ENCODE data around the gene FGF3. TPM values are rescaled to one million over a fixed set of nuclear protein-coding genes. Genes with fewer than 3 reads are reported as not detected.

Gene FGF3
- total and polyA plus RNA-seq, 10 of the 15 experiments (the other 5 are each of a cell fraction or from before 2014, with no cell fraction given), result not detected

DNA sequence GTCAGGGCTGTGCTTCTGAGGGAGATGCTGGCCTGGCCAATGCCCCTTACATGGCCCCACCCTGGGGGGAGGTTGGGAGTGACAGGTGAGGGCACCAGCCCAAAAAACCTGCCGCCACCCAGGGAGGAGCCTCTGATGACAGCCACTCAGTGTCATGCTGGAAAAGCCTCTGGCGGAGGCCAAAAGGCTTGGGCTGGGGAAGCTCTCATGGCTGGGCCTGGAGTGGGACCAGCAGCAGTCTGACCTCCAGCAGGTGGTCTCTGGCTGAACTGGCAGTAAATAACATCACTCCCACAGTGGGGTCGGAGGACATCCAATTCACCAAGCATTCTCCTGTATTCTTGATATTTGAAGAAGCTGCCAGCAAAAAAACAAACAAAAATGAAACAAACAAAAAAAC lies 20.1 kb downstream of the FGF3 start:
- H3K4me1 ChIP-seq (ENCODE audit: control insufficient read depth, insufficient read depth, low read length), result no peaks in the 10 kb centered on the region
- H3K4me2 ChIP-seq (ENCODE audit: control insufficient read depth, insufficient read depth), result no peak overlapping the region
- WGBS (ENCODE audit: insufficient coverage, insufficient replicate concordance, low lambda C conversion rate, missing lambda C conversion rate), result 40% methylated on average over 3 of the region's 3 CpGs
- no peak overlapping the region for H3K4me3 ChIP-seq
- FAIRE-seq (no peak), DNase-seq (ENCODE audit: low read depth, low spot score) (no peak), ATAC-seq (no peak)
- POLR2A ChIA-PET, result no interaction called here
- SMC1A ChIA-PET (ENCODE audit: uncharacterized antibody, unreplicated experiment), result interaction anchor here (0.7 kb wide), 1 partner anchor 1684 kb away, joined by 3 read pairs; no protein-coding TSS in a partner anchor
- BruUV-seq (replicated peaks), result no TSS peak
- RAD21 ChIA-PET (ENCODE audit: unreplicated experiment), result no interaction called here
- H4K20me1 ChIP-seq (ENCODE audit: control insufficient read depth, insufficient read depth), result no peaks in the 10 kb centered on the region
- intact Hi-C loops (cut with micrococcal nuclease; ENCODE audit: unreplicated experiment), result no loop called here
- no peaks in the 10 kb centered on the region for H3K79me2 ChIP-seq (ENCODE audit: control insufficient read depth, insufficient read depth, low read length)
- TF ChIP-seq, protein P1, sequence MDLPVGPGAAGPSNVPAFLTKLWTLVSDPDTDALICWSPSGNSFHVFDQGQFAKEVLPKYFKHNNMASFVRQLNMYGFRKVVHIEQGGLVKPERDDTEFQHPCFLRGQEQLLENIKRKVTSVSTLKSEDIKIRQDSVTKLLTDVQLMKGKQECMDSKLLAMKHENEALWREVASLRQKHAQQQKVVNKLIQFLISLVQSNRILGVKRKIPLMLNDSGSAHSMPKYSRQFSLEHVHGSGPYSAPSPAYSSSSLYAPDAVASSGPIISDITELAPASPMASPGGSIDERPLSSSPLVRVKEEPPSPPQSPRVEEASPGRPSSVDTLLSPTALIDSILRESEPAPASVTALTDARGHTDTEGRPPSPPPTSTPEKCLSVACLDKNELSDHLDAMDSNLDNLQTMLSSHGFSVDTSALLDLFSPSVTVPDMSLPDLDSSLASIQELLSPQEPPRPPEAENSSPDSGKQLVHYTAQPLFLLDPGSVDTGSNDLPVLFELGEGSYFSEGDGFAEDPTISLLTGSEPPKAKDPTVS (IDR thresholded peaks at IDR 0.05; ENCODE audit: low read depth, low read length), result no peak
- no peak for TF ChIP-seq RBBP5 (conservative IDR thresholded peaks at IDR 0.05)
- TF ChIP-seq CBX3 (IDR thresholded peaks at IDR 0.05; ENCODE audit: borderline replicate concordance, low read depth), result no peak
- TF ChIP-seq, protein P2, sequence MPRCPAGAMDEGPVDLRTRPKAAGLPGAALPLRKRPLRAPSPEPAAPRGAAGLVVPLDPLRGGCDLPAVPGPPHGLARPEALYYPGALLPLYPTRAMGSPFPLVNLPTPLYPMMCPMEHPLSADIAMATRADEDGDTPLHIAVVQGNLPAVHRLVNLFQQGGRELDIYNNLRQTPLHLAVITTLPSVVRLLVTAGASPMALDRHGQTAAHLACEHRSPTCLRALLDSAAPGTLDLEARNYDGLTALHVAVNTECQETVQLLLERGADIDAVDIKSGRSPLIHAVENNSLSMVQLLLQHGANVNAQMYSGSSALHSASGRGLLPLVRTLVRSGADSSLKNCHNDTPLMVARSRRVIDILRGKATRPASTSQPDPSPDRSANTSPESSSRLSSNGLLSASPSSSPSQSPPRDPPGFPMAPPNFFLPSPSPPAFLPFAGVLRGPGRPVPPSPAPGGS (IDR thresholded peaks at IDR 0.05; ENCODE audit: borderline replicate concordance, insufficient read depth, low read depth, low read length, poor library complexity, severe bottlenecking), result no peak
- TF ChIP-seq PAX5 (IDR thresholded peaks at IDR 0.05; ENCODE audit: borderline replicate concordance, low read depth, low read length), result no peak
- no peak for TF ChIP-seq ZNF24 (IDR thresholded peaks at IDR 0.05)
- no peak for TF ChIP-seq SMAD1 (IDR thresholded peaks at IDR 0.05; ENCODE audit: low read depth, partially characterized antibody)
- TF ChIP-seq, protein P3, sequence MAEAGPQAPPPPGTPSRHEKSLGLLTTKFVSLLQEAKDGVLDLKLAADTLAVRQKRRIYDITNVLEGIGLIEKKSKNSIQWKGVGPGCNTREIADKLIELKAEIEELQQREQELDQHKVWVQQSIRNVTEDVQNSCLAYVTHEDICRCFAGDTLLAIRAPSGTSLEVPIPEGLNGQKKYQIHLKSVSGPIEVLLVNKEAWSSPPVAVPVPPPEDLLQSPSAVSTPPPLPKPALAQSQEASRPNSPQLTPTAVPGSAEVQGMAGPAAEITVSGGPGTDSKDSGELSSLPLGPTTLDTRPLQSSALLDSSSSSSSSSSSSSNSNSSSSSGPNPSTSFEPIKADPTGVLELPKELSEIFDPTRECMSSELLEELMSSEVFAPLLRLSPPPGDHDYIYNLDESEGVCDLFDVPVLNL (IDR thresholded peaks at IDR 0.05; ENCODE audit: low read depth, low read length), result no peak
- TF ChIP-seq, protein P4, sequence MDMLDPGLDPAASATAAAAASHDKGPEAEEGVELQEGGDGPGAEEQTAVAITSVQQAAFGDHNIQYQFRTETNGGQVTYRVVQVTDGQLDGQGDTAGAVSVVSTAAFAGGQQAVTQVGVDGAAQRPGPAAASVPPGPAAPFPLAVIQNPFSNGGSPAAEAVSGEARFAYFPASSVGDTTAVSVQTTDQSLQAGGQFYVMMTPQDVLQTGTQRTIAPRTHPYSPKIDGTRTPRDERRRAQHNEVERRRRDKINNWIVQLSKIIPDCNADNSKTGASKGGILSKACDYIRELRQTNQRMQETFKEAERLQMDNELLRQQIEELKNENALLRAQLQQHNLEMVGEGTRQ (IDR thresholded peaks at IDR 0.05; ENCODE audit: borderline replicate concordance, low read depth, low read length), result no peak
- H2AFZ ChIP-seq (ENCODE audit: control insufficient read depth, low read depth, low read length), result no peak overlapping the region
- no peak overlapping the region for H3K9ac ChIP-seq (ENCODE audit: control insufficient read depth, insufficient read depth, low read length)
- in situ Hi-C loops (cut with MboI), result no loop called here
- H3K9me3 ChIP-seq (replicated peaks; ENCODE audit: control insufficient read depth, insufficient read depth, low read length), result no peaks in the 10 kb centered on the region; the same call in 2 of the 3 replicates
- H3K27ac ChIP-seq (ENCODE audit: control insufficient read depth, insufficient read depth), result no peak overlapping the region
- H3K36me3 ChIP-seq (ENCODE audit: control insufficient read depth in 2 of 2, insufficient read depth in 2 of 2, low read length in 1 of 2), result no peaks in the 10 kb centered on the region
- CTCF ChIA-PET, result no interaction called here
- no peaks in the 10 kb centered on the region for H3K27me3 ChIP-seq (replicated peaks in 1 of 2; ENCODE audit: control insufficient read depth in 2 of 2, insufficient read depth in 2 of 2, low read length in 1 of 2)
